HG03025 (cell line): ENCODE measurements around the gene ADGRL3.
"Not testable (repeated sequence)": the region's sequence is repeated elsewhere in the genome, so short reads cannot be mapped to it uniquely, and the experiment has no call there.

ENCODE experiments used
- ATAC-seq: cut with Tn5 transposase; IDR thresholded peaks from one replicate; pipeline ENCODE4 v1.9.1; 2021; ENCODE audit warnings: mild to moderate bottlenecking, moderate library complexity; ENCODE audit not compliant: unreplicated experiment, low FRiP score

The ADGRL3 gene

DNA sequence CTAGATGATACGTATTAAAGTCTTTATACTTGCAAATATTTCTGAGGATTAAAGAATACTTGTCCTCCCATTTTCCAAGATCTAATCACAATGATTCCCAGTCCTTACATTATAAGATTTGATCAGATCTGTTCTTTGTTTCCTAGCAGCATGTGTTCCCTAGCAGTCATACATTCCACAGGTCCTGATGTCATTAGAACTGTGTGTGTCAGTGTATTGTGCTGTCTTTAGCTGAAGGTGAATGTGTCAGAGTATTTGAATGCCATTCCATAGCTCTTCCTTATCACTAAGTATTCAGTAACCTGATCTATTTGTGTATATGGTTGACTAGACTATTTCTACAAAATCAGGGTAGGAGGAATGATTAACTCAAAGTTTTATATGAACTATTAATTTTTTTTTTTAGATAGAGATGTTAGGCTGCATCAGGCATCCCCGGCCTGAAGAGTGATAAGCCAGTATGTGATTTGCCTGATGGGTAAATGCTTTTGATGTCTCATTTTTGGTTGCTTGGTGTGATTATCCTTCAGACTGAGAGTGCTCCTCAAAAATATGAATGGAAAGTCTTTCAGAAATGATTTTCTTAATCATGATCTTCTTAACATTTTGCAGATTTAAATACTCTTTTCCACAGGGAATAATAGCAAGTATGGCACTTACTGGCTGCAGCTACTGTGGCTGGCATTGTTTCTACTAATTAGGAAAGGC lies 4.4 kb downstream of the ADGRL3 start:
- ATAC-seq: no peak

DNA sequence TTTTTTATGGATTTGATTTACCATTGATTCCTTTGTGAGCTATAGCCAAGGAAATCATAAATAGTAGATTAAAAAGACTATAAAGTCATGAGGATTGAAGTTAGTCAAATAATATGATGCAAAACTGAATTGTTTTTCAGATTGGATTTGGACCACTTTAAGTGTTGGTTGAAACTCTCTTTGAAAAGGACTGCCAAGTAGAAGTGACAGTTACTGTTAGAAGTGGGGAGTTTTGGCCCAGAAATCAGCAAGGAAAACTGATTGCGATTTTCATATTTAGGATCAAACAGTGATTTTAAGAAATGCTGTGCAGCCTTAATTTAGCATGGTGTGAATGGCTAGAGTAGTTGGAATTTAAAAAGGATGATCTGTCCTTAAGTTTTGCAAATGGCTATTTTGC lies 4.9 kb downstream of the ADGRL3 start:
- no peak for ATAC-seq

- not testable (repeated sequence) for ATAC-seq
Measured at GRCh38 chr4:61207156-61207555, 7.0 kb downstream of the ADGRL3 start.

GRCh38 chr4:61210186-61210939 lies 10.2 kb downstream of the ADGRL3 start:
- ATAC-seq: no peak

GRCh38 chr4:61211781-61212180 lies 11.7 kb downstream of the ADGRL3 start:
- no peak for ATAC-seq

DNA sequence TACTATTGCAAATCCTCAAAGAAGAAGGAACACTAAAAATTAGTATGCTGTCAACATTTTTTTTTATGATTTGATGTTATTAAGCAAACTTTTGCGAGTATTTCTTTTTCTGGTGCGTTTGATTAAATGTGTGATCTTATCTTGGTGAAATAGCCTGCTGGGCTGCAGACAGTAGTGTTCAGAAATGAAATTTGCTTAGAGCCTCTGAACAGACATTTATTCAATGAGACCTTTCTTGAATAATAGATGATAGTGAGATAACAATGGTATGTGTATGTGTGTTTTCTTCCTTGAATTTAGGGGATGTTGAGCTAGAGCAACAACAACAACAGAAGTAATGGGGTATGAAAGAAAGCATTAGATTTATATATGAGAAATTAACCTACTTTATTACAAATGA lies 12.7 kb downstream of the ADGRL3 start:
- no peak for ATAC-seq

- no peak for ATAC-seq
Measured at GRCh38 chr4:61214680-61215079, 14.6 kb downstream of the ADGRL3 start.

GRCh38 chr4:61217222-61217621 lies 17.1 kb downstream of the ADGRL3 start:
- no peak for ATAC-seq

DNA sequence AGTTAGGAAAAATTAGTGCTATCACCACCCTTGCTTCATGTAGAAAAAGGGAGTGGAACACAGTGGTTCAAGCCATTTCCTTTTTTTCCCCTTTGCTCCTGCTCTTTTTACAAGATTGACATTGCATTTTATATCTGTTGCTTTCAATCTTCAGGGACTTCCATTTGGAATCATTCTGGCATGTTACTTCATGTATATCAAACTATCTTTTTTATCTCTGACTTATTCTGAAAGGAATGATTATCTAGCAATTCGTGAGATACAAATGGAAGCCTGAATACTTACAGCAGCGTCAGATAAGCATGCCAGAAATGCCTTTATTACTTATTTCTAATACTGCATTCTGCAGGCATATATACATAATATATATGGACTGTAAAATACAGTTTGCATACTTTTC lies 20.4 kb downstream of the ADGRL3 start:
- ATAC-seq: no peak

GRCh38 chr4:61223385-61223784 lies 23.3 kb downstream of the ADGRL3 start:
- no peak for ATAC-seq

DNA sequence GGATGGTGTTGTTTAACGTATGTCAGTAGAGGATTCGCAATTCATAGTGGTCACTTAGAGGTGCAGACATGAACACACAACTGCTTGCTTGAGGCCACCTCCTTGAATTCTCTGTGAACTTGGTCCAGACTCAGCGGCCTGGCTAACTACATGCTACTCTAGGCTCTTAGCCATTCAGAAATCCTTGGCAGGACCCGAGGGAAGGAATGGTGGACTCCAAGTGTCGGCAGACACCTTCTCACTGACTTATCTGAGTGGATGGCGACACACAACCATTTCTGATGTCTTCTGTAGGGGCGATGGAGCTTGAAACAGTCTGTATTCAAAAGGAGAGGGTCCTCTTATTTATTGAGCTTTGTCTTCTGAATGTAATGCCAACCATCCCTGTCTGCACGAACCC lies 24.4 kb downstream of the ADGRL3 start:
- no peak for ATAC-seq

DNA sequence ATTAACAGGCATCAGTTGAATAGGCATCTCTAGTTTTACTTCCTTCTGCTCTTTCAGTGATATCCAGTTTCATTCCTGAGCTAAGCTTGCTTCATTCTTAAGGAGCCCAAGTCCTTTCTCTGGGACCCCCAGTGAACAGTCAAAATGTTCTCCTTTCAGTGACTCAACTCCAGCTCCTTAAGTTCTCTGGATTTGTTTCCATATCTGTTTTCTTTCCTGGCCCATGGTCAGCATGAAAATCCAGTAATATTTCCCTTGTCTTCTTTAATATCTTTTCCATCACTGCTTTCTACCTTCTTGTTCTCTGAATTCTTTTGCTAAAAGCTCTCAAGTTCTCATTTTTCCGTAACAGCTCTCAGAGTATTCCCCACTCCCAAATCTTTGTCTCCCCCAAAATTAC lies 25.5 kb downstream of the ADGRL3 start:
- no peak for ATAC-seq

GRCh38 chr4:61231421-61231820 lies 31.3 kb downstream of the ADGRL3 start:
- ATAC-seq: no peak

- no peak for ATAC-seq
Measured at GRCh38 chr4:61239250-61239649, 39.1 kb downstream of the ADGRL3 start.

DNA sequence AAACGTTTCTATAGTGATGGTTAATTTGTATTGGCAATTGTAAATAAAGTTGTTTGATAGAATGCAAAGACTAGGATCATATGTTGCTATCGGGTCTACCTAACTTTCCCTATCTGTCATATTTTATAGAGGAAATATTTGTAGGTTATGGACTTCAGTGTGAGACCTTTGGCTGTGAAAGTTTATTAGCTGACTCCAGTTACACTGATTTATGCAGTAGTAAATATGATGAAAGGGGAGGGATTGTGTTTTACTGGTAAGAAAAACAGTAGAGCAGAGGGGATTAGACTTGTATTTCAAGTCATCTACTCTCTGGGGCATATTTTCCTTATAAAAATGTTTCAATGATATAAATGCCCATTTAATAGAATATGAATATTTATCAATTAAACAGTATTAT lies 43.8 kb downstream of the ADGRL3 start:
- no peak for ATAC-seq

- ATAC-seq: no peak
Measured at GRCh38 chr4:61245069-61245714, 45.1 kb downstream of the ADGRL3 start.

GRCh38 chr4:61246034-61246433 lies 45.9 kb downstream of the ADGRL3 start:
- ATAC-seq: no peak

DNA sequence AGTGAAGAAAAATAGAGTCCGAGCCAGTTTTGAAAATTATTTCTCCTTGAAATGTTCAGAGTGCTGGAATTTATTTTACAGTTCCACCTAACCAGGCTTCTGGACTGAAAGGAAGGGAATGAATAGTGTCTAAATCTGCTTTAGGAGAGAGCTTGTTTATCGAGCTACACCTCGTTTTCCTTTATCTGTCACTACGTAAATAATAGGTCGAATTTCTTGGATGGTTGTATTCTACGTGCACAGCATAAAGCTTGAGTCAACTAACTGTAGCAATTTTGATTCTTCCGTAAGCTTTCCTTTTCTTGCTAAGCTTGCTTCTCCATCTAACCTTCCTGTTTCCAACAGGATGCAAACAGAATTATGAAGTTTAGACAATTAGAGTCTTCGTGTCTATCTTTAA lies 48.6 kb downstream of the ADGRL3 start:
- ATAC-seq: no peak

DNA sequence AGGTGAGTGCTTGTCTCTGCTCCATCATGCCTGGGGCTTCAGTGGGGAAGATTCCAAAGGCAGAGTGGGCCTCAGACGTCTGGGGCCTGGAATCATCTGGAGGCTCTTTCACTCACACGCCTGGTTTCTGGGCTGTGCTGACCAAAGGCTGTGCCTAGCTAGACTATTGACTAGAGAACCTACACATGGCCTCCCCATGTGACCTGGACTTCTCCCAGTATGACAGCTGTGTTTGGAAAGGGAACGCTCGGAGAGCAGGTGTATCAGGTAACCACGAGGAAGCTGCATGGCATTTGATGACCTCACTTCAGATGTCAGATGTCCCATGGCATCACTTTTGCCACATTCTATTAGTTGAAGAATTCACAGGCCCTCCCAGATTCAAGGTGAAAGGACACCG lies 51.0 kb downstream of the ADGRL3 start:
- no peak for ATAC-seq

GRCh38 chr4:61254406-61254805 lies 54.3 kb downstream of the ADGRL3 start:
- no peak for ATAC-seq

- ATAC-seq: no peak
Measured at GRCh38 chr4:61273233-61273632, 73.1 kb downstream of the ADGRL3 start.

DNA sequence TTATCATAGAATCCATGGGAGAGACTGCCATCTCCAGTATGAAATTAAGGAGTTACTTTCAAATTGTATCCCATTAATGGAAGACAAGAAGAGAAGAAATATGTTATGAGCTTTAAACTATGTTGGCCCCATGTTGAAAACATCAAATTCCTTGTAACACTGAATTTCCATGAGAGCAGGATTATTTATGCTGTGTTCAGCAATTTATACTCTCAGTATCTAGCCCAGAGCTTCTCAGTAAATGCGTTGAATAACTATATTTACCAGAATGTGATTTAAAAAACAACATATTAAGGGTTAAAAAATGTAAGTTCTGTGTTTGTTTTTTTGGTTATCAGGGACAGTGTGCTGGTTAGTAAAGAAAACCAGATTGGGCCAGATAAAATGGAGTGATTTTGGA lies 74.2 kb downstream of the ADGRL3 start:
- ATAC-seq: no peak
